Lower leg skin (tissue), 3 donors: ENCODE data around the gene DFFA.
"Not testable (repeated sequence)": the region's sequence is repeated elsewhere in the genome, so short reads cannot be mapped to it uniquely, and the experiment has no call there.

Source experiments
- POLR2A ChIP-seq, 2 donors: fragments of 450-650 bp; IDR thresholded peaks; one replicate each; pipeline ENCODE4 v1.6.1; 2016 to 2017; ENCODE audit warnings: antibody characterized with exemption in 2 of 2, mild to moderate bottlenecking in 1 of 2, moderate library complexity in 1 of 2
- TF ChIP-seq, protein P1 (sequence below), 3 donors: fragments of 450-650 bp; IDR thresholded peaks; one replicate each; pipeline ENCODE4 v1.5.1; 2016; ENCODE audit warnings: antibody characterized with exemption in 3 of 3, mild to moderate bottlenecking in 3 of 3, moderate library complexity in 2 of 3

DNA sequence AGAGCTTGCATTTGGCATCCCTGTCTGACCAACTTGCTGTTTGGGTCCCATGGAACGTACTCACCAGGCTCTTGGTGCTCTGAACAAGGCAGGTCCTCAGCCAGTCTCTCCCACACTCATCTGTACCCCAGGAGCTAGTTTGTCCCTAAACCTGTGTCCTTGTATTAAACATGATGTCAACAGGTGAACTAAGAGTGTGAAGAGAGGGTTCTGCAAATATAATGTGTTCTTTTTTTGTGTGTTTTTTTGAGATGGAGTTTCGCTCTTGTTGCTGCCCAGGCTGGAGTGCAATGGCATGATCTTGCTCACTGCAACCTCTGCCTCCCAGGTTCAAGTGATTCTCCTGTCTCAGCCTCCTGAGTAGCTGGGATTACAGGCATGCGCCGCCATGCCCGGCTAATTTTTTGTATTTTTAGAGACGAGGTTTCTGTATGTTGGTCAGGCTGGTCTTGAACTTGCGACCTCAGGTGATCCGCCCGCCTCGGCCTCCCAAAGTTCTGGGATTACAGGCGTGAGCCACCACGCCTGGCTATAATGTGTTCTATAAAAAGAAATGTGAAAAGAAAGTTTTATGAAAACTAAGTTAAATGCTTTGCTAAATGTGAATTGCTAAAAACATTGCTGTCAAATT, 33.8 kb upstream of the DFFA start:
- TF ChIP-seq, protein P1, sequence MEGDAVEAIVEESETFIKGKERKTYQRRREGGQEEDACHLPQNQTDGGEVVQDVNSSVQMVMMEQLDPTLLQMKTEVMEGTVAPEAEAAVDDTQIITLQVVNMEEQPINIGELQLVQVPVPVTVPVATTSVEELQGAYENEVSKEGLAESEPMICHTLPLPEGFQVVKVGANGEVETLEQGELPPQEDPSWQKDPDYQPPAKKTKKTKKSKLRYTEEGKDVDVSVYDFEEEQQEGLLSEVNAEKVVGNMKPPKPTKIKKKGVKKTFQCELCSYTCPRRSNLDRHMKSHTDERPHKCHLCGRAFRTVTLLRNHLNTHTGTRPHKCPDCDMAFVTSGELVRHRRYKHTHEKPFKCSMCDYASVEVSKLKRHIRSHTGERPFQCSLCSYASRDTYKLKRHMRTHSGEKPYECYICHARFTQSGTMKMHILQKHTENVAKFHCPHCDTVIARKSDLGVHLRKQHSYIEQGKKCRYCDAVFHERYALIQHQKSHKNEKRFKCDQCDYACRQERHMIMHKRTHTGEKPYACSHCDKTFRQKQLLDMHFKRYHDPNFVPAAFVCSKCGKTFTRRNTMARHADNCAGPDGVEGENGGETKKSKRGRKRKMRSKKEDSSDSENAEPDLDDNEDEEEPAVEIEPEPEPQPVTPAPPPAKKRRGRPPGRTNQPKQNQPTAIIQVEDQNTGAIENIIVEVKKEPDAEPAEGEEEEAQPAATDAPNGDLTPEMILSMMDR (IDR thresholded peaks at IDR 0.05): not testable (repeated sequence)
- TF ChIP-seq POLR2A (IDR thresholded peaks at IDR 0.05): not testable (repeated sequence)
